Measurements from ENCODE around the gene AGBL3.
"Not testable (repeated sequence)": the region's sequence is repeated elsewhere in the genome, so short reads cannot be mapped to it uniquely, and the experiment has no call there.

The AGBL3 gene

DNA sequence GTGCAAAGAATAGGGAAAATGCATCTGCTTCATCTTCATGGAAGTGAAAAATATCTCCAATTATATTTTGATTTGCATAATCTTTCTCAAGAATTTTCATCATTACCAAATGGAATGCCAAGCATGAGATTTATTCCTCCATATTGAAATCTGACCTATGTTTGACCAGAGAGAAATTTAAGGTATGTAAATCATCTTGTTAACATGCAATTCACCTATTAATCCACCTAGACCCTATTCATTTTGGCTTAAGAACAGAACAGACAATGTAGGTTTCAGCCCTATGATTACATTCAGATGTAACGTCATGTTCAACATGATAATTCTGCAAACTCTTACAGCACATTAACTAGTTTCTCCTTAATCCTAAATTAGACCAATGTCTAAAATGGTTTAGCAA lies 130.8 kb downstream of the AGBL3 start:
- no peak for DNase-seq (ENCODE audit: low read depth, low spot score)
- H3K9me3 ChIP-seq (ENCODE audit: insufficient read depth, low read length): no peaks in the 10 kb centered on the region
- no peak overlapping the region for H3K9ac ChIP-seq (ENCODE audit: insufficient read length, low read depth)
- no peak overlapping the region for H3K4me3 ChIP-seq (ENCODE audit: insufficient read length, low read depth)
- H3K27me3 ChIP-seq (ENCODE audit: insufficient read depth, insufficient read length): no peaks in the 10 kb centered on the region
- no peak for TF ChIP-seq SUZ12 (IDR thresholded peaks at IDR 0.05; ENCODE audit: extremely low read depth, insufficient read depth, insufficient read length)
- no peak for TF ChIP-seq YY1 (IDR thresholded peaks at IDR 0.05; ENCODE audit: insufficient read depth, insufficient read length)
- TF ChIP-seq ZNF274 (IDR thresholded peaks at IDR 0.05; ENCODE audit: low read depth, low read length): no peak
- H3K36me3 ChIP-seq (ENCODE audit: insufficient read depth, insufficient read length, low read length): no peaks in the 10 kb centered on the region
- peaks cover 2% of the 10 kb centered on the region for H3K4me1 ChIP-seq (ENCODE audit: insufficient read depth, insufficient read length)

DNA sequence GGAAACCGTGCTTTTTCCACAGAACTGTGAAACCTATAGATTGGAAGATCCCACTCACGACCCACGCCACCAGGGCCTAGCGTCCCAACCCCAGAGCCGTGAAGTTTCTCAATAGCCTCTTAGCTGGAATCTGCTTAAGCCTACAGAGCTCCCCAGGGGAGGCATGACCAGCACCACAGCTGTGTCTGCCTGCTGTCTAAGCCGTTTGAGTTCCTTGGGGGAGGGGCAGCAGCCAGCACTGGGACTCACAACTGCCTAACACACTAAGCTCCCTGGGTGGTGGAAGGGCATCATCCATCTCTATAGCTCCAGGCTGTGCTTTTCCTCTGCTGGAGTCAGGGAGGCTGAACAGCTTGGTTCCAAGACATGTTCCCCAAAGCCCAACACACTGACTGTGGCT lies 135.6 kb downstream of the AGBL3 start:
- peak; percentile 15 for DNase-seq (ENCODE audit: low read depth, low spot score)
- TF ChIP-seq SUZ12 (IDR thresholded peaks at IDR 0.05; ENCODE audit: extremely low read depth, insufficient read depth, insufficient read length) (no peak), YY1 (IDR thresholded peaks at IDR 0.05; ENCODE audit: insufficient read depth, insufficient read length) (no peak), ZNF274 (IDR thresholded peaks at IDR 0.05; ENCODE audit: low read depth, low read length) (no peak)
- Histone ChIP-seq H3K4me3 (ENCODE audit: insufficient read length, low read depth) (no peak overlapping the region), H3K4me1 (ENCODE audit: insufficient read depth, insufficient read length) (peaks cover 2% of the 10 kb centered on the region), H3K9me3 (ENCODE audit: insufficient read depth, low read length) (no peaks in the 10 kb centered on the region), H3K27me3 (ENCODE audit: insufficient read depth, insufficient read length) (no peaks in the 10 kb centered on the region), H3K36me3 (ENCODE audit: insufficient read depth, insufficient read length, low read length) (no peaks in the 10 kb centered on the region), H3K9ac (ENCODE audit: insufficient read length, low read depth) (no peak overlapping the region)

DNA sequence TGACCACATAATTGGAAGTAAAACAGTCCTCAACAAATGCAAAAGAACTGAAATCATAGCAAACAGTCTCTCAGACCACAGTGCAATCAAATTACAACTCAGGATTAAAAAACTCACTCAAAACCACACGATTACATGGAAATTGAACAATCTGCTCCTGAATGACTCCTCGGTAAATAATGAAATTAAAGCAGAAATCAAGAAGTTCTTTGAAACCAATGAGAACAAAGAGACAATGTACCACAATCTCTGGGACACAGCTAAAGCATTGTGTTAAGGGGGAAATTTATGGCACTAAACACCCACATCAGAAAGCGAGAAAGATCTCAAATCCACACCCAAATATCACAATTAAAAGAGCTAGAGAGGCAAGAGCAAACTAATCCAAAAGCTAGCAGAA lies 138.3 kb downstream of the AGBL3 start:
- H3K4me1 ChIP-seq (ENCODE audit: insufficient read depth, insufficient read length); DNase-seq (ENCODE audit: low read depth, low spot score); H3K4me3 ChIP-seq (ENCODE audit: insufficient read length, low read depth); H3K27me3 ChIP-seq (ENCODE audit: insufficient read depth, insufficient read length); H3K9ac ChIP-seq (ENCODE audit: insufficient read length, low read depth); H3K36me3 ChIP-seq (ENCODE audit: insufficient read depth, insufficient read length, low read length); H3K9me3 ChIP-seq (ENCODE audit: insufficient read depth, low read length): not testable (repeated sequence)

DNA sequence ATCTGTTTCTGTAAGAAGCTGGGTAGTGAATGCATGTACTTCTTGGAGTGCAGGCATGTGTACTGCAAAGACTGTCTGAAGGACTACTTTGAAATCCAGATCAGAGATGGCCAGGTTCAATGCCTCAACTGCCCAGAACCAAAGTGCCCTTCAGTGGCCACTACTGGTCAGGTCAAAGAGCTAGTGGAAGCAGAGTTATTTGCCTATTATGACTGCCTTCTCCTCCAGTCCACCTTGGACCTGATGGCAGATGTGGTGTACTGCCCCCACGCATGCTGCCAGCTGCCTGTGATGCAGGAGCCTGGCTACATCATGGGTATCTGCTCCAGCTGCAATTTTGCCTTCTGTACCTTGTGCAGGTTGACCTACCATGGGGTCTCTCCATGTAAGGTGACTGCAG lies 142.6 kb downstream of the AGBL3 start:
- Histone ChIP-seq H3K9me3 (ENCODE audit: insufficient read depth, low read length) (0 out of 2 replicates have a peak, but pooled peaks cover 4% of the 10 kb centered on the region), H3K27me3 (ENCODE audit: insufficient read depth, insufficient read length) (no peaks in the 10 kb centered on the region), H3K36me3 (ENCODE audit: insufficient read depth, insufficient read length, low read length) (no peaks in the 10 kb centered on the region), H3K9ac (ENCODE audit: insufficient read length, low read depth) (no peak overlapping the region), H3K4me1 (ENCODE audit: insufficient read depth, insufficient read length) (no peaks in the 10 kb centered on the region), H3K4me3 (ENCODE audit: insufficient read length, low read depth) (no peak overlapping the region)
- no peak for DNase-seq (ENCODE audit: low read depth, low spot score)
- TF ChIP-seq YY1 (IDR thresholded peaks at IDR 0.05; ENCODE audit: insufficient read depth, insufficient read length) (no peak), ZNF274 (IDR thresholded peaks at IDR 0.05; ENCODE audit: low read depth, low read length) (no peak), SUZ12 (IDR thresholded peaks at IDR 0.05; ENCODE audit: extremely low read depth, insufficient read depth, insufficient read length) (no peak)

DNA sequence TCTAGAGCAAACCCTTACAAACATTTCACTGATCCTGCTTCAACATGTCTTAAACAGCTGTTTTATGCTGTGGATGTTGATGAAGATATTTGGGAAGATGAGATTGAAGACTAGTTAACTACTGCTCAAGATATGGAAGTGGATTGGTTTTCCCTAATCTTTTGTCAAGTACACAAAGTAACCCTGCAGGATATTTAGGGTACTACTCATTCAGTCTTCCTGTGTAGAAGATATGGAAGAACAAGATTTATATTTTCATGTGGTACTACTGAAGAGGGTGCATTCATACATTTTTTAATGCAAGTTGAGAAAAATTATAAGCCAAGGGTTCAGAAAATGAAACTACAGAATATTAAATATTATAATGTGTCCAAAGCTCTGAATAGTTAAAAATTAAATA lies 143.3 kb downstream of the AGBL3 start:
- H3K9me3 ChIP-seq (ENCODE audit: insufficient read depth, low read length): 0 out of 2 replicates have a peak, but pooled peaks cover 4% of the 10 kb centered on the region
- H3K4me1 ChIP-seq (ENCODE audit: insufficient read depth, insufficient read length): no peaks in the 10 kb centered on the region
- TF ChIP-seq SUZ12 (IDR thresholded peaks at IDR 0.05; ENCODE audit: extremely low read depth, insufficient read depth, insufficient read length) (no peak), ZNF274 (IDR thresholded peaks at IDR 0.05; ENCODE audit: low read depth, low read length) (no peak), YY1 (IDR thresholded peaks at IDR 0.05; ENCODE audit: insufficient read depth, insufficient read length) (no peak)
- H3K4me3 ChIP-seq (ENCODE audit: insufficient read length, low read depth): no peak overlapping the region
- no peaks in the 10 kb centered on the region for H3K36me3 ChIP-seq (ENCODE audit: insufficient read depth, insufficient read length, low read length)
- no peak for DNase-seq (ENCODE audit: low read depth, low spot score)
- H3K27me3 ChIP-seq (ENCODE audit: insufficient read depth, insufficient read length): no peaks in the 10 kb centered on the region
- no peak overlapping the region for H3K9ac ChIP-seq (ENCODE audit: insufficient read length, low read depth)

DNA sequence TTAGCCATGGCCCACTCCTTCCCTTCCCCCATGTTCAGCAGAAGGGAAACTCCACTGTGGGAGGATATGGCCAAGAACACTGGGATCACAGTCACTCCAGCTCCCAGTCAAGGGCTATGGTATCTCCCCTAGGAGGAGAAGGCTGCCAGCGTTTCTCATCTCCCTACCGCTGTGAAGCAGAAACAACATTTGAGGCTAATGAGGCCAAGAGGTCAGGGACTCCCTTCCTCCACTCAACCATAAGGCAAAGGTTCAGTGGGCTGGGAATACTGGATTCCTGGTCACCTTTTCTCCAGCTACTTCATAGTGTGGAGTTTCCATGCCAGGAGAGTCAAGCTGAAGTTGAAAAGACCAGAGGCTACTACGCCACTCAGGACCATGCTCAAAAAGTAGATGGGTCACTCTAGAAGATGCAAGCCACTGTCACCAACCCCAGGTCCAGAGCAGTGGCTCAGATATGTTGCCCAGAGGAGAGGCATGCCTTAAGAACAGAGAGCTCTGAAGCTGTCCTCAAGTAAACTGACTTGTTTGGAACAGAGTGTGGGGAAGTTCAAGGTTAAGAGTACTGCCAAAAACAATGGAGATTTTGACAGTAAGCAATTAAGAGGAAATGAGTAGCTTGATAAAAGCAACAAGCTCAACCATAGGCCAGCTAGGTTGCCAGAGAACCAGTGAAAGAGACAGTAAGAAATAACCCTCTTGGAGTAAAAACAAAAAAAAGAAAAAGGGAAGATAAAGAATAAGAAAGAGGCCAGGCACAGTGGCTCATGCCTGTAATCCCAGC lies 157.8 kb downstream of the AGBL3 start:
- no peak overlapping the region for H3K9ac ChIP-seq (ENCODE audit: insufficient read length, low read depth)
- H3K36me3 ChIP-seq (ENCODE audit: insufficient read depth, insufficient read length, low read length): no peaks in the 10 kb centered on the region
- no peaks in the 10 kb centered on the region for H3K4me1 ChIP-seq (ENCODE audit: insufficient read depth, insufficient read length)
- H3K4me3 ChIP-seq (ENCODE audit: insufficient read length, low read depth): no peak overlapping the region
- no peaks in the 10 kb centered on the region for H3K9me3 ChIP-seq (ENCODE audit: insufficient read depth, low read length)
- TF ChIP-seq SUZ12 (IDR thresholded peaks at IDR 0.05; ENCODE audit: extremely low read depth, insufficient read depth, insufficient read length) (no peak), ZNF274 (IDR thresholded peaks at IDR 0.05; ENCODE audit: low read depth, low read length) (no peak), YY1 (IDR thresholded peaks at IDR 0.05; ENCODE audit: insufficient read depth, insufficient read length) (no peak)
- no peak for DNase-seq (ENCODE audit: low read depth, low spot score)
- no peaks in the 10 kb centered on the region for H3K27me3 ChIP-seq (ENCODE audit: insufficient read depth, insufficient read length)

DNA sequence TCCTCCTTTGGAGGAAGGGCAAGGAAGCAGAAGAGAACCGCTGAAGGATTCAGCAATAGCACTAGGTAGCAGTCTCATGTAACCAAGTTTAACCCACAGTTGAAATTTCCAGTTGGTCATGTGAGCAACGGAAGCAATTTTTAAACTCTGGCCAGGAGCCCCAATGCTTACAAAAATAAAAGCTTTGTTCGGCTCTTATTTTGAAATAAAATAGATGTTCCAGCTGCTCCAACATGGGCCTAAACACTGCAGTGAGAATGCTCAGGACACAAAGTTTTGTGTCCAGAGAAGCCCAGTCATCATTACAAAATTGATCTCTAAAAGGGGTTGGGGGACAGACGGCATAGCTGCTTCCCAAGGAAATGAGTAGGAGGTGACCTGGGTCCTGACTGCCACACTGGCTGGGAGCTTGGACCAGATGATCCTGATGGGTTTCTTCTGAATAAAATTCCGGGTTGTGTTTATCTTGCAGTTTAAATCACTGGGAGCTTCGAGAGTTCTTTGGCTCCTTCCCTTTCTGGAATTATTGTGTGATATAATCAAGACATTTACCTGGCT lies 161.1 kb downstream of the AGBL3 start:
- H3K4me1 ChIP-seq (ENCODE audit: insufficient read depth, insufficient read length): no peaks in the 10 kb centered on the region
- no peak for TF ChIP-seq SUZ12 (IDR thresholded peaks at IDR 0.05; ENCODE audit: extremely low read depth, insufficient read depth, insufficient read length)
- no peak for TF ChIP-seq YY1 (IDR thresholded peaks at IDR 0.05; ENCODE audit: insufficient read depth, insufficient read length)
- TF ChIP-seq ZNF274 (IDR thresholded peaks at IDR 0.05; ENCODE audit: low read depth, low read length): no peak
- DNase-seq (ENCODE audit: low read depth, low spot score): no peak
- no peak overlapping the region for H3K9ac ChIP-seq (ENCODE audit: insufficient read length, low read depth)
- no peaks in the 10 kb centered on the region for H3K9me3 ChIP-seq (ENCODE audit: insufficient read depth, low read length)
- no peaks in the 10 kb centered on the region for H3K36me3 ChIP-seq (ENCODE audit: insufficient read depth, insufficient read length, low read length)
- no peaks in the 10 kb centered on the region for H3K27me3 ChIP-seq (ENCODE audit: insufficient read depth, insufficient read length)
- no peak overlapping the region for H3K4me3 ChIP-seq (ENCODE audit: insufficient read length, low read depth)
